PC-3 (cell line): ENCODE results near the gene AATF. TPM values are rescaled to one million over a fixed set of nuclear protein-coding genes. Genes with fewer than 3 reads are reported as not detected.

Experiments
- ATAC-seq: fragments of 200-7000 bp; cut with Tn5 transposase; 2 replicates; pipeline ENCODE4 v1.9.1; 2020; ENCODE audit warnings: mild to moderate bottlenecking, moderate library complexity
- BruUV-seq: library from RNA; stranded (reverse); fragments of 400-500 nt; replicated peaks from 2 replicates; lab custom pipeline; 2021; lab: Mats Ljungman, UMichigan
- CTCF ChIA-PET: fragments of 300-600 bp; sonication (Branson Sonifier 250); formaldehyde crosslinking; loops from one replicate; lab custom pipeline; 2022; ENCODE audit warnings: antibody characterized with exemption; lab: Charles Lee
- POLR2A ChIA-PET: fragments of 300-600 bp; sonication (Branson Sonifier 250); formaldehyde crosslinking; loops from one replicate; lab custom pipeline; 2022; ENCODE audit warnings: antibody characterized with exemption; ENCODE audit not compliant: unreplicated experiment; lab: Charles Lee
- DNase-seq: peaks from one replicate; pipeline ENCODE4 v3.0.0-alpha.2; 2015
- H2AFZ ChIP-seq: fragments of 300-600 bp; sonication (generic); 2 replicates; pipeline ENCODE4 v1.6.0; 2016; ENCODE audit warnings: antibody characterized with exemption, low read length
- H3F3A ChIP-seq: fragments of 300-600 bp; sonication (generic); one replicate; pipeline ENCODE4 v1.6.0; 2017; ENCODE audit warnings: antibody characterized with exemption, low read length, control low read depth, mild to moderate bottlenecking; ENCODE audit not compliant: unreplicated experiment
- H3K27ac ChIP-seq: fragments of 300-600 bp; sonication (generic); 2 replicates; pipeline ENCODE4 v1.5.1; 2016; ENCODE audit warnings: mild to moderate bottlenecking, low read length
- H3K27me3 ChIP-seq: fragments of 300-600 bp; sonication (generic); 2 replicates; pipeline ENCODE4 v1.6.1; 2016; ENCODE audit warnings: low read length, mixed read lengths
- H3K36me3 ChIP-seq: fragments of 300-600 bp; sonication (generic); 2 replicates; pipeline ENCODE4 v1.6.1; 2016; ENCODE audit warnings: low read depth, mixed run types, low read length, mixed read lengths
- H3K4me1 ChIP-seq: fragments of 300-600 bp; sonication (generic); 2 replicates; pipeline ENCODE4 v1.5.1; 2016; ENCODE audit warnings: low read length; ENCODE audit not compliant: insufficient read depth
- H3K4me2 ChIP-seq: fragments of 300-600 bp; sonication (generic); 2 replicates; pipeline ENCODE4 v1.6.0; 2016; ENCODE audit warnings: low read length
- H3K4me3 ChIP-seq: fragments of 300-600 bp; sonication (generic); 2 replicates; pipeline ENCODE4 v1.5.1; 2016; ENCODE audit warnings: mild to moderate bottlenecking, low read length, mixed read lengths
- H3K79me2 ChIP-seq: fragments of 300-600 bp; sonication (generic); 2 replicates; pipeline ENCODE4 v1.6.1; 2017; ENCODE audit warnings: low read length, mixed read lengths
- H3K9ac ChIP-seq: fragments of 300-600 bp; sonication (generic); 2 replicates; pipeline ENCODE4 v1.6.0; 2016; ENCODE audit warnings: mild to moderate bottlenecking, low read length
- H3K9me2 ChIP-seq: fragments of 300-600 bp; sonication (generic); replicated peaks from 2 replicates; pipeline ENCODE4 v1.6.1; 2016; ENCODE audit warnings: mixed run types, low read length, mixed read lengths
- H3K9me3 ChIP-seq: fragments of 300-600 bp; sonication (generic); 2 replicates; pipeline ENCODE4 v1.6.1; 2016; ENCODE audit warnings: low read length, mixed read lengths
- H4K20me1 ChIP-seq: fragments of 300-600 bp; sonication (generic); 2 replicates; pipeline ENCODE4 v1.6.1; 2016; ENCODE audit warnings: low read length, mixed read lengths
- EZH2 ChIP-seq: fragments of 300-600 bp; sonication (generic); IDR thresholded peaks from one replicate; pipeline ENCODE4 v1.6.1; 2017; ENCODE audit warnings: antibody characterized with exemption, mild to moderate bottlenecking, low read length; ENCODE audit not compliant: unreplicated experiment
- EZH2phosphoT487 ChIP-seq: fragments of 300-600 bp; sonication (generic); IDR thresholded peaks from 2 replicates; pipeline ENCODE4 v1.6.1; 2018; ENCODE audit warnings: mild to moderate bottlenecking, antibody characterized with exemption, low read length, borderline replicate concordance
- intact Hi-C: fragments of 100-400 bp; cut with micrococcal nuclease; formaldehyde crosslinking; loops from 2 replicates; pipeline ENCODE4 v1.9.0; 2023
- total RNA-seq: library from RNA; depleted of rRNA; stranded (reverse); fragments of >200 nt; gene quantifications from 2 replicates; pipeline ENCODE4 v1.2.3, GENCODE V29; 2014
- TF ChIP-seq, protein P1 (sequence below): fragments of 300-600 bp; sonication (generic); conservative IDR thresholded peaks from 2 replicates; pipeline ENCODE4 v1.5.1; 2017; ENCODE audit warnings: antibody characterized with exemption, low read depth, mild to moderate bottlenecking, low read length

AATF gene
- total RNA-seq, 1 experiment from 2014 or later = 25.5 TPM

DNA sequence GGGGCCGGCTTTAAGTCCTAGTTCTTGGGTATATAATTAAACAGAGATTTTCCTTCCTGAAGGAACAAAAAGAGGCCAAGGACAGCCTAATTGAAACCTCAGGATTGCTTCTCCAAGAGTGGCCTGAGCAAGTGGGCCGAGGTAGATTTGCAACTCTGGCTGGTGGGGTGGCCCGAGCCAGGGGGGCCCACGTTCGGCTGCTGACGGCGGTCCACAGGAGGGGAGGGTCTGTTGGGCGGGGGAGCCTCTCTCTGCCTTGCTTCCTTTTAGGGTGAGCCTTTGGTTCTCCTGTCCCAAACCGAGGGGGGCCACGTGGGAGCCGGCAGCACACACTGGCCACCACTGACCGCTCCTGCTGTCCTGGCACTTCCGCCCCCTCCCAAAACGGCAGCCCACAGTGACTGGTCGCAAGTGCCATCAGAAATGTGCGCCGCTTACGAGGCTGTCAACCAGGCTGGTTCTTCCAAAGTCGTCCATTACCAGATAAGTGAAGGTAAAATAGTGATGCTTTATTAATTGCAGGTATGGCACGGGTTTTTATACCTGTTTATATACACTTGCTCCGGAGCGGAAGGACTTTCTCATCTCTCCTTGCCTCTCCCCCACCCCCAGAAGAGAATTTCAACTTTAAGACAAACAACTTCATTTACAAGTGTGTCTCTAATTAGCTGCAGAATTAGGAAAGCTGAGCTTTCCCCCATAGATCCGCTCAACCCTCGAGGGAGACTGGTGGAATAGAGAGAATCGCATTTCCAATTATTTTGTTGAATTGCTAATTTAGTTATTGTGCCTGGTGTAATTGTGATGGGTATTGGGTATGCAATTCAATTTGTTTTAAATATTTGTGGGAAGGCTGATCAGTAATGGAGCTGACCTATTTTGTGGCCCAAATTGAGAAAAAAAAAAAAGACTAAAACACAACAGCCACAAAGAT, 117.8 kb downstream of the AATF start:
- no peak overlapping the region for H3K9ac ChIP-seq
- H3K36me3 ChIP-seq = no peaks in the 10 kb centered on the region
- H3K9me2 ChIP-seq = no peaks in the 10 kb centered on the region
- intact Hi-C loops = no loop called here
- TF ChIP-seq EZH2phosphoT487 = no peak
- TF ChIP-seq, protein P1, sequence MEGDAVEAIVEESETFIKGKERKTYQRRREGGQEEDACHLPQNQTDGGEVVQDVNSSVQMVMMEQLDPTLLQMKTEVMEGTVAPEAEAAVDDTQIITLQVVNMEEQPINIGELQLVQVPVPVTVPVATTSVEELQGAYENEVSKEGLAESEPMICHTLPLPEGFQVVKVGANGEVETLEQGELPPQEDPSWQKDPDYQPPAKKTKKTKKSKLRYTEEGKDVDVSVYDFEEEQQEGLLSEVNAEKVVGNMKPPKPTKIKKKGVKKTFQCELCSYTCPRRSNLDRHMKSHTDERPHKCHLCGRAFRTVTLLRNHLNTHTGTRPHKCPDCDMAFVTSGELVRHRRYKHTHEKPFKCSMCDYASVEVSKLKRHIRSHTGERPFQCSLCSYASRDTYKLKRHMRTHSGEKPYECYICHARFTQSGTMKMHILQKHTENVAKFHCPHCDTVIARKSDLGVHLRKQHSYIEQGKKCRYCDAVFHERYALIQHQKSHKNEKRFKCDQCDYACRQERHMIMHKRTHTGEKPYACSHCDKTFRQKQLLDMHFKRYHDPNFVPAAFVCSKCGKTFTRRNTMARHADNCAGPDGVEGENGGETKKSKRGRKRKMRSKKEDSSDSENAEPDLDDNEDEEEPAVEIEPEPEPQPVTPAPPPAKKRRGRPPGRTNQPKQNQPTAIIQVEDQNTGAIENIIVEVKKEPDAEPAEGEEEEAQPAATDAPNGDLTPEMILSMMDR = no peak
- TF ChIP-seq EZH2 = no peak
- CTCF ChIA-PET = no interaction called here
- H4K20me1 ChIP-seq = no peaks in the 10 kb centered on the region
- H3K4me2 ChIP-seq = no peak overlapping the region
- DNase-seq (no peak), ATAC-seq (no peak)
- H3K27ac ChIP-seq = no peak overlapping the region
- POLR2A ChIA-PET = no interaction called here
- no peak overlapping the region for H2AFZ ChIP-seq
- no peaks in the 10 kb centered on the region for H3K79me2 ChIP-seq
- H3K27me3 ChIP-seq = no peaks in the 10 kb centered on the region
- no peak overlapping the region for H3K4me3 ChIP-seq
- no TSS peak for BruUV-seq
- peaks cover 11% of the 10 kb centered on the region; the same call in 1 of the 2 replicates for H3K4me1 ChIP-seq
- H3F3A ChIP-seq = no peaks in the 10 kb centered on the region
- no peaks in the 10 kb centered on the region for H3K9me3 ChIP-seq

DNA sequence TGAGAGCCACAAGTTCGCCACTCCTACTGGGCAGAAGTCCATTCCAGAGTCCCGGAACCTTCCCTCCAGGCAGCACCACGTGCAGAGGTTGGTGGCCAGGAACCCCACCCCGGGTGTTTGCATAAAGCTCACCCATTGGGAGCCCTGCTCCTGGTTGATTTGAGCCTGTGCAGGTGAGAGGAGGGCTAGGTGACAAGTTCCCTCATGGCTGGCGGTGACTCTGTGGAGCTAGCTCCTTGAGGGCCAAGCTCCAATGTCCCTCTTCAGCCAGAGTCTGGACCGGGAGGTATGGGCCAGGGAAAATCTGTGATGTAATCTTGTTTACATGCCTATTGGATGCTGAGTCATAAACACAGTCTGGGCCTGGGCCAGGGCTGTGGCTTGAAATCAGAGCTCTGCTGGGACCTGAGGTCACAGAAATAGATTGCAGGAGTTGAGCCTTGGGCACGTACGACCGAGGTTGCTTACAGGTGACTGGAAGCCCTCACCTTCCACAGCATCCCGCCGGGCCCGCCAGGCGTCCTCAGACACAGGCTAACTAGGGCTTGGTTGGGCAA, 118.9 kb downstream of the AATF start:
- H3K4me2 ChIP-seq = peak overlapping the region; percentile 52
- intact Hi-C loops = no loop called here
- H2AFZ ChIP-seq = no peak overlapping the region

More for the DNA sequence above, 118.9 kb downstream of the AATF start:
- TF ChIP-seq, protein P1 = no peak
- no peak for TF ChIP-seq EZH2
- ChIA-PET CTCF (interaction anchor here (0.6 to 0.8 kb wide), 2 partner anchors 172 to 370 kb away, joined by 3 read pairs; no protein-coding TSS in a partner anchor), POLR2A (interaction anchor here (0.6 to 1.1 kb wide), 2 partner anchors 25 to 523 kb away, joined by 3 to 4 read pairs; partner anchors contain the start of gene GGNBP2)
- no peak overlapping the region for H3K4me3 ChIP-seq
- H4K20me1 ChIP-seq = no peaks in the 10 kb centered on the region
- no TSS peak for BruUV-seq
- H3K9ac ChIP-seq = no peak overlapping the region
- H3K9me2 ChIP-seq = no peaks in the 10 kb centered on the region
- DNase-seq (peak; percentile 87), ATAC-seq (peak; percentile 98)
- no peaks in the 10 kb centered on the region for H3K36me3 ChIP-seq
- peaks cover 11% of the 10 kb centered on the region; the same call in 1 of the 2 replicates for H3K4me1 ChIP-seq
- no peaks in the 10 kb centered on the region for H3F3A ChIP-seq
- no peaks in the 10 kb centered on the region for H3K9me3 ChIP-seq
- no peaks in the 10 kb centered on the region for H3K79me2 ChIP-seq
- H3K27ac ChIP-seq = no peak overlapping the region
- H3K27me3 ChIP-seq = no peaks in the 10 kb centered on the region
